IgD-negative memory B cell (primary cell): Measurements from ENCODE around the gene PSMB8. TPM values are rescaled to one million over a fixed set of nuclear protein-coding genes. Genes with fewer than 3 reads are reported as not detected.

ENCODE experiments used
- H3K27ac Mint-ChIP-seq, 3 donors: one replicate each; pipeline ENCODE4 v1.8.0; 2020 to 2022; ENCODE audit warnings: mild to moderate bottlenecking in 3 of 3, mixed read lengths in 3 of 3, moderate library complexity in 1 of 3
- H3K27me3 Mint-ChIP-seq: one replicate; pipeline ENCODE4 v1.8.0; 2021; ENCODE audit warnings: mixed read lengths
- H3K36me3 Mint-ChIP-seq: one replicate; pipeline ENCODE4 v1.8.0; 2020; ENCODE audit warnings: mild to moderate bottlenecking, mixed read lengths
- H3K4me1 Mint-ChIP-seq, 3 donors: one replicate each; pipeline ENCODE4 v1.8.0; 2020 to 2022; ENCODE audit warnings: mixed read lengths in 3 of 3, mild to moderate bottlenecking in 1 of 3
- H3K4me3 Mint-ChIP-seq, 4 donors: one replicate each; pipeline ENCODE4 v1.8.0; 2020 to 2022; ENCODE audit warnings: mild to moderate bottlenecking in 4 of 4, mixed read lengths in 4 of 4, moderate library complexity in 3 of 4
- H3K9me3 Mint-ChIP-seq, 3 donors: one replicate each; pipeline ENCODE4 v1.8.0; 2020 to 2021; ENCODE audit warnings: mixed read lengths in 3 of 3, mild to moderate bottlenecking in 1 of 3
- polyA plus RNA-seq: library from polyadenylated mRNA; unstranded; fragments of 300-500 nt; fragmentation: Illumina TruSeq; gene quantifications from one replicate; pipeline ENCODE4 v1.2.3, GENCODE V29; 2021

Gene PSMB8
- polyA plus RNA-seq, 1 donor from 2014 or later, result 366 TPM

- Mint-ChIP-seq H3K36me3 (peaks cover 10% of the 10 kb centered on the region), H3K4me3 (peak overlapping the region; percentile 91 to 98 (median 95)), H3K27ac (peak overlapping the region; percentile 95 to 98 (median 97)), H3K27me3 (no peaks in the 10 kb centered on the region), H3K9me3 (no peaks in the 10 kb centered on the region), H3K4me1 (peaks cover 49 to 62% (median 62%) of the 10 kb centered on the region in 3 donors)
These were observed 6.2 kb downstream of the PSMB8 start for GRCh38 chr6:32837651-32838113.

GRCh38 chr6:32836873-32837272, 7.0 kb downstream of the PSMB8 start:
- H3K4me1 Mint-ChIP-seq, result peaks cover 43 to 56% (median 55%) of the 10 kb centered on the region in 3 donors
- no peaks in the 10 kb centered on the region for H3K9me3 Mint-ChIP-seq
- peak overlapping the region in 2 of 3 donors; percentile 84 to 98 for H3K27ac Mint-ChIP-seq
- H3K27me3 Mint-ChIP-seq, result no peaks in the 10 kb centered on the region
- peaks cover 8% of the 10 kb centered on the region for H3K36me3 Mint-ChIP-seq
- H3K4me3 Mint-ChIP-seq, result peak overlapping the region; percentile 91 to 98 (median 95)

- no peaks in the 10 kb centered on the region for H3K27me3 Mint-ChIP-seq
- peaks cover 6% of the 10 kb centered on the region for H3K36me3 Mint-ChIP-seq
- no peaks in the 10 kb centered on the region for H3K9me3 Mint-ChIP-seq
- H3K27ac Mint-ChIP-seq, result peak overlapping the region in 2 of 3 donors; percentile 1 to 15
- peaks cover 35 to 45% (median 43%) of the 10 kb centered on the region in 3 donors for H3K4me1 Mint-ChIP-seq
- peak overlapping the region in 2 of 4 donors; percentile 74 to 95 for H3K4me3 Mint-ChIP-seq
These were observed 8.5 kb downstream of the PSMB8 start for GRCh38 chr6:32835167-32835893.

GRCh38 chr6:32833664-32834063, 10.2 kb downstream of the PSMB8 start:
- H3K4me3 Mint-ChIP-seq, result peak overlapping the region in 1 of 4 donors; percentile 75

GRCh38 chr6:32832535-32832934, 11.3 kb downstream of the PSMB8 start:
- H3K4me3 Mint-ChIP-seq, result no peak overlapping the region
- H3K9me3 Mint-ChIP-seq, result no peaks in the 10 kb centered on the region
- H3K36me3 Mint-ChIP-seq, result peaks cover 6% of the 10 kb centered on the region
- no peak overlapping the region for H3K27ac Mint-ChIP-seq
- peaks cover 27 to 33% (median 29%) of the 10 kb centered on the region in 3 donors for H3K4me1 Mint-ChIP-seq
- no peaks in the 10 kb centered on the region for H3K27me3 Mint-ChIP-seq

More at GRCh38 chr6:32833664-32834063, 10.2 kb downstream of the PSMB8 start:
- peak overlapping the region in 1 of 3 donors; percentile 67 for H3K27ac Mint-ChIP-seq
- H3K36me3 Mint-ChIP-seq, result peaks cover 6% of the 10 kb centered on the region
- peaks cover 26 to 35% (median 30%) of the 10 kb centered on the region in 3 donors for H3K4me1 Mint-ChIP-seq
- no peaks in the 10 kb centered on the region for H3K9me3 Mint-ChIP-seq
- no peaks in the 10 kb centered on the region for H3K27me3 Mint-ChIP-seq

- no peak overlapping the region for H3K4me3 Mint-ChIP-seq
- no peaks in the 10 kb centered on the region for H3K27me3 Mint-ChIP-seq
- no peaks in the 10 kb centered on the region for H3K9me3 Mint-ChIP-seq
- peaks cover 4% of the 10 kb centered on the region for H3K36me3 Mint-ChIP-seq
- H3K27ac Mint-ChIP-seq, result peak overlapping the region in 1 of 3 donors; percentile 86
- H3K4me1 Mint-ChIP-seq, result peaks cover 13 to 18% (median 17%) of the 10 kb centered on the region in 3 donors
These were observed 12.9 kb downstream of the PSMB8 start for GRCh38 chr6:32830936-32831335.

GRCh38 chr6:32830017-32830416, 13.8 kb downstream of the PSMB8 start:
- Mint-ChIP-seq H3K4me1 (peaks cover 13 to 17% (median 13%) of the 10 kb centered on the region in 3 donors), H3K27ac (no peak overlapping the region), H3K36me3 (no peaks in the 10 kb centered on the region), H3K4me3 (no peak overlapping the region), H3K9me3 (no peaks in the 10 kb centered on the region), H3K27me3 (no peaks in the 10 kb centered on the region)

GRCh38 chr6:32829495-32829894, 14.4 kb downstream of the PSMB8 start:
- Mint-ChIP-seq H3K4me1 (peaks cover 9 to 17% (median 13%) of the 10 kb centered on the region in 3 donors), H3K27ac (no peak overlapping the region), H3K36me3 (no peaks in the 10 kb centered on the region), H3K9me3 (no peaks in the 10 kb centered on the region), H3K4me3 (no peak overlapping the region), H3K27me3 (no peaks in the 10 kb centered on the region)

- H3K36me3 Mint-ChIP-seq, result no peaks in the 10 kb centered on the region
- H3K27me3 Mint-ChIP-seq, result no peaks in the 10 kb centered on the region
- no peak overlapping the region for H3K27ac Mint-ChIP-seq
- no peak overlapping the region for H3K4me3 Mint-ChIP-seq
- no peaks in the 10 kb centered on the region for H3K9me3 Mint-ChIP-seq
- H3K4me1 Mint-ChIP-seq, result peaks cover 3 to 14% (median 4%) of the 10 kb centered on the region in 3 donors
These were observed 16.8 kb downstream of the PSMB8 start for GRCh38 chr6:32827025-32827424.

GRCh38 chr6:32825966-32826365, 17.9 kb downstream of the PSMB8 start:
- Mint-ChIP-seq H3K27me3 (no peaks in the 10 kb centered on the region), H3K27ac (peak overlapping the region in 1 of 3 donors; percentile 13), H3K4me1 (peaks cover 8 to 18% (median 11%) of the 10 kb centered on the region in 3 donors), H3K4me3 (no peak overlapping the region), H3K9me3 (no peaks in the 10 kb centered on the region), H3K36me3 (no peaks in the 10 kb centered on the region)

GRCh38 chr6:32819729-32820128, 24.1 kb downstream of the PSMB8 start:
- peak overlapping the region in 2 of 4 donors; percentile 11 to 74 for H3K4me3 Mint-ChIP-seq
- H3K9me3 Mint-ChIP-seq, result no peaks in the 10 kb centered on the region
- H3K27ac Mint-ChIP-seq, result peak overlapping the region in 1 of 3 donors; percentile 69
- peaks cover 43 to 50% (median 47%) of the 10 kb centered on the region in 3 donors for H3K4me1 Mint-ChIP-seq
- peaks cover 3% of the 10 kb centered on the region for H3K36me3 Mint-ChIP-seq
- H3K27me3 Mint-ChIP-seq, result no peaks in the 10 kb centered on the region

- Mint-ChIP-seq H3K4me1 (peaks cover 49 to 55% (median 51%) of the 10 kb centered on the region in 3 donors), H3K27ac (no peak overlapping the region), H3K4me3 (peak overlapping the region in 3 of 4 donors; percentile 11 to 53 (median 17))
These were observed 25.0 kb downstream of the PSMB8 start for GRCh38 chr6:32818867-32819266.

GRCh38 chr6:32816746-32817204, 27.1 kb downstream of the PSMB8 start, which contains the start of gene HLA-DOB:
TSS of gene HLA-DOB (minus strand) at chr6:32817002. CDS start at chr6:32816951, 51 bp downstream.
- Mint-ChIP-seq H3K27ac (peak within 1 kb of the TSS; percentile 83 to 98 (median 90)), H3K9me3 (no peaks in the 10 kb centered on the region), H3K36me3 (peaks cover 11% of the 10 kb centered on the region), H3K27me3 (no peaks in the 10 kb centered on the region), H3K4me1 (peaks cover 55 to 70% (median 57%) of the 10 kb centered on the region in 3 donors), H3K4me3 (peak within 1 kb of the TSS; percentile 93 to 99 (median 98))

More at GRCh38 chr6:32818867-32819266, 25.0 kb downstream of the PSMB8 start:
- Mint-ChIP-seq H3K9me3 (no peaks in the 10 kb centered on the region), H3K36me3 (peaks cover 5% of the 10 kb centered on the region), H3K27me3 (no peaks in the 10 kb centered on the region)

- H3K4me3 Mint-ChIP-seq, result peak overlapping the region; percentile 93 to 99 (median 98)
These were observed 27.9 kb downstream of the PSMB8 start for GRCh38 chr6:32815996-32816395.

GRCh38 chr6:32815115-32815514, 28.7 kb downstream of the PSMB8 start:
- Mint-ChIP-seq H3K27ac (peak overlapping the region; percentile 83 to 90 (median 86)), H3K4me3 (peak overlapping the region; percentile 93 to 99 (median 98)), H3K4me1 (peaks cover 48 to 58% (median 48%) of the 10 kb centered on the region in 3 donors), H3K27me3 (no peaks in the 10 kb centered on the region), H3K9me3 (no peaks in the 10 kb centered on the region), H3K36me3 (peaks cover 11% of the 10 kb centered on the region)

More at GRCh38 chr6:32815996-32816395, 27.9 kb downstream of the PSMB8 start:
- Mint-ChIP-seq H3K27ac (peak overlapping the region; percentile 83 to 98 (median 90)), H3K9me3 (no peaks in the 10 kb centered on the region), H3K4me1 (peaks cover 49 to 62% (median 50%) of the 10 kb centered on the region in 3 donors), H3K27me3 (no peaks in the 10 kb centered on the region), H3K36me3 (peaks cover 11% of the 10 kb centered on the region)
